Rectal smooth muscle tissue (tissue), 1 donor: ENCODE results near the gene VSIG1.

Experiments used
- H3K27ac ChIP-seq: one replicate; pipeline ENCODE4 v1.7.0; 2013; ENCODE audit warnings: low read depth, low read length, inconsistent platforms
- H3K27me3 ChIP-seq: one replicate; pipeline ENCODE4 v1.7.0; 2013; ENCODE audit warnings: low read length; ENCODE audit not compliant: control insufficient read depth, insufficient read depth
- H3K36me3 ChIP-seq: one replicate; pipeline ENCODE4 v1.7.0; 2013; ENCODE audit warnings: low read length; ENCODE audit not compliant: control insufficient read depth, insufficient read depth
- H3K4me1 ChIP-seq: one replicate; pipeline ENCODE4 v1.7.0; 2013; ENCODE audit warnings: low read length; ENCODE audit not compliant: control insufficient read depth, insufficient read depth
- H3K4me3 ChIP-seq: one replicate; pipeline ENCODE4 v1.7.0; 2013; ENCODE audit warnings: low read length
- H3K9ac ChIP-seq: one replicate; pipeline ENCODE4 v1.7.0; 2013; ENCODE audit warnings: low read length

Gene VSIG1

GRCh38 chrX:108044554-108045256, at the start of gene VSIG1:
TSS of gene VSIG1 (plus strand) at chrX:108045065. CDS start at chrX:108045131, 66 bp downstream.
- Histone ChIP-seq H3K9ac (no peak within 1 kb of the TSS), H3K27me3 (no peaks in the 10 kb centered on the region), H3K36me3 (no peaks in the 10 kb centered on the region), H3K27ac (no peak within 1 kb of the TSS), H3K4me3 (no peak within 1 kb of the TSS), H3K4me1 (no peaks in the 10 kb centered on the region)

GRCh38 chrX:107996124-107996523, 48.7 kb upstream of the VSIG1 start:
- H3K36me3 ChIP-seq = no peaks in the 10 kb centered on the region
- no peaks in the 10 kb centered on the region for H3K4me1 ChIP-seq
- no peak overlapping the region for H3K9ac ChIP-seq
- no peak overlapping the region for H3K27ac ChIP-seq
- no peaks in the 10 kb centered on the region for H3K27me3 ChIP-seq
- no peak overlapping the region for H3K4me3 ChIP-seq

DNA sequence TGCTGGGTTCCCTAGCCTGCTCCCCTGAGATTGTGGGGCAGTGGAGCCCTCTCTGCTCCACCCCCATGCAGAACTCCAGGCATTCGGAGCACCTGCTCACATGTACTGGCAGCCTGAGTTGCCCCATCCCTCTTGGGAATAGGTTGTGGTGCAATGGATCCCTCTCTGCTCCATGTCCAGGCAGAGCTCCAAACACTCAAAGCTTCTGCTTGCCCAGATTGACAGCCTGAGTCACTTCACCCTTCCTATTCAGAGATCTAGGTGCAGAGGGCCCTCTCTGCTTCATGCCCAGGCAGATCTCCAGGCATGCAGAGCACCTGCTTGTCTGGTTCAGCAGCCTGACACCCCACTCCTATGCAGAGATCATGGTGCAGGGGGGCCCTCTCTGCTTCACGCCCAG, 44.1 kb upstream of the VSIG1 start:
- Histone ChIP-seq H3K27ac (no peak overlapping the region), H3K36me3 (no peaks in the 10 kb centered on the region), H3K4me3 (no peak overlapping the region), H3K4me1 (no peaks in the 10 kb centered on the region), H3K27me3 (peaks cover 2% of the 10 kb centered on the region), H3K9ac (no peak overlapping the region)

DNA sequence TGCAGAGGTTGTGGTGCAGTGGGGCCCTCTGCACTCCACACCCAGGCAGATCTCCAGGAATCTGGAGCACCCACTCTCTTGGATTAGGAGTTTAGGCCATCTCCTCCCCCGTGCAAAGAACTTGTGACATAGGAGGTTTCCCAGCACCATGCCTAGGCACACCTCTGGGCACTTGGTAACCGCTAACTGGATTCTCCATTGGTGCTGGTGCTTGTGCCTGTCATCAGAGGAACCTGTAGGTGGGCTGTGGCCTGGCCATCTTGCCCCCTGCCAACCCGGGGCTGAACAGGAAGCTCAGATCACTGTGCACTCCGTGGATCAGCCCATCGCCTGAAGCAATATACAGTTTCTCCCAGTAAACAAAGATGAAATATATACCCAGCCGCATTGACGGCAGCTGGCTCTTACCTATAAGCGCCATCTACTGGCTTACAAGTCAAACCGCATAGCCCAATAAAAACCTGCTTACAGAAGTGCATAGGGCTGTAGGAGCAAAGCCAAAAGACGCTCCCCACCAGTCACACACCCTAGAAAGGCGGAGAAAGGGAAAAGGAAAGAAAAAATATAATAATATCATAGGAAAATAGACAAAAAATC, 43.5 kb upstream of the VSIG1 start:
- Histone ChIP-seq H3K36me3 (no peaks in the 10 kb centered on the region), H3K27me3 (peaks cover 2% of the 10 kb centered on the region), H3K27ac (no peak overlapping the region), H3K9ac (no peak overlapping the region), H3K4me3 (no peak overlapping the region), H3K4me1 (no peaks in the 10 kb centered on the region)

DNA sequence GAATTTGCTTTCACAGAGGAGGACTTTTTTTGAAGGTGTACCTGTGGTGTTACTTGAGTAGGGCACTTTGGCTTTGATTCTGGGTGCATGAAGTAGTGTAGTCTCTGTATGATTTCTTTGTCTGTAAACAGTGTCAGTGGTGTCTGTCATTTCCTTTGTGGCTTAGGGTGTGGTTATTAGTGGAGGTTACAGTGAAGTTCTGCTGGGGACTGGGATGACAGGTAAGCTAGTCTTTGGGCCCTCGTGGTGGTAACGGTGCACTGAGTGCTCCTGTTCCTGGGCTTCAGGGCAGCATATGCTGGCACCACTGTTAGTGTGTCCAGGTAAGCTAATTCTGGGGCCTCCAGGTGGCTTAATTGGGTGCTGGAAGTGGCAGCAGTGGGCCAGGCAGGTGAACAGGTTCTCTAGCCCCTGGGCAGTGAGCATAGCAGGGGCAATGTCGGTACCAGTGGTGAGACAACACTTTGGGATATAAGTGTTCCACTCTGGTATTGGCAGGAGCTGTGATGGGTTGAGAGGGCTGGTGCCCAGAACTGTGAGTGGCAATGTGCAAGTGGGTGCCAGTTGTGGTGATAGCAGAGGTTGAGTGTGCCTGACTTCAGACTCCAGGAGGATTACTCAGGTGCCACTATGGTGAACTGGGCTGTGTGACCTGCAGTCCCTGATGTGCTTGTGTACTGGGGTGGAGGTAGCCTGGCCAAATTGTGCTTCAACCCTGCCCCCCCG, 26.0 kb upstream of the VSIG1 start:
- H3K9ac ChIP-seq = no peak overlapping the region
- H3K27ac ChIP-seq = no peak overlapping the region
- H3K27me3 ChIP-seq = no peaks in the 10 kb centered on the region
- no peaks in the 10 kb centered on the region for H3K36me3 ChIP-seq
- H3K4me3 ChIP-seq = no peak overlapping the region
- H3K4me1 ChIP-seq = no peaks in the 10 kb centered on the region

DNA sequence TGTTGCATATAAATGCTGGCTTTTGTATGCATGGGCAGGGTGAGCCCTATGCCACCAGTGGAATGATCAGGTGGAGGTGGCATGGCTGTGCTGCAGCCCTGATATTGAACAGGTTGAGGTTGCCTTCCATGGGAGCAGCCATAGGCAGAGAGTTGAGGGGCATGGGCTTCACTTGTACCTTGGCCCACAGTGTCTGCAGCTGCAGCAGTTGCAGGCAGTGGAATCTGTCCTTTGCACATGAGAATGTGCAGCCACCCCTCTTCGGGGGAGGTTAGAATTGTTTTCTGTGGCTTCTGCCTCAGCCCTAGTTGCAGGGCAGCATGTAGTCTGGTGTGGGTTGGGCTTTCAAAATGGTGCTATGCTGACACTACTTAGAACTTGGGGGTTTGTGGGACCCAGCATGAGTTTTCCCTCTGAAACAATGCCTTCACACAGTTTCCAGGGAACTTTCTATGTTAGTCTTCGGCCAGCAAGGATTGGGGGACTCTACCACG, 25.4 kb upstream of the VSIG1 start:
- no peak overlapping the region for H3K9ac ChIP-seq
- no peak overlapping the region for H3K4me3 ChIP-seq
- H3K27me3 ChIP-seq = no peaks in the 10 kb centered on the region
- no peaks in the 10 kb centered on the region for H3K4me1 ChIP-seq
- H3K27ac ChIP-seq = no peak overlapping the region
- no peaks in the 10 kb centered on the region for H3K36me3 ChIP-seq

DNA sequence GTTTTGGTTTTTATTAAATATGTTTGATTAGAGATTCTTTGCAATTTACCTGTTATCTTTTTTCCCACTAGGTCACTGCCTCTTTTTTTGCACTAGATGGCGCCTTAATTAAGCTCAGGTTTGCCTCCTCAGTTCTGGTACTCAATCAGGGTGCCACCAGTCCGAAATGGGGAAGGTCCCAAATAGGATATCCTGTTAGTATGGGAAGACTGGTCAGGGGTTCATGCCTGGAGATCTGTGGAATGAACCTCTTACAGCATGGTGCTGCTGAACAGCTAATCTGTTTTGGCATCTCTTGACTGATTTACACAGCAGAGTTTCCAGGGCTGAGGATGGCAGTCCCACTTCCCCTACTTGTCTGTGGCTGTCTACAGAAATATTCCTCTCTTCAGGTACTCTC, 24.2 kb upstream of the VSIG1 start:
- Histone ChIP-seq H3K4me1 (no peaks in the 10 kb centered on the region), H3K9ac (no peak overlapping the region), H3K4me3 (no peak overlapping the region), H3K36me3 (no peaks in the 10 kb centered on the region), H3K27ac (no peak overlapping the region), H3K27me3 (no peaks in the 10 kb centered on the region)

DNA sequence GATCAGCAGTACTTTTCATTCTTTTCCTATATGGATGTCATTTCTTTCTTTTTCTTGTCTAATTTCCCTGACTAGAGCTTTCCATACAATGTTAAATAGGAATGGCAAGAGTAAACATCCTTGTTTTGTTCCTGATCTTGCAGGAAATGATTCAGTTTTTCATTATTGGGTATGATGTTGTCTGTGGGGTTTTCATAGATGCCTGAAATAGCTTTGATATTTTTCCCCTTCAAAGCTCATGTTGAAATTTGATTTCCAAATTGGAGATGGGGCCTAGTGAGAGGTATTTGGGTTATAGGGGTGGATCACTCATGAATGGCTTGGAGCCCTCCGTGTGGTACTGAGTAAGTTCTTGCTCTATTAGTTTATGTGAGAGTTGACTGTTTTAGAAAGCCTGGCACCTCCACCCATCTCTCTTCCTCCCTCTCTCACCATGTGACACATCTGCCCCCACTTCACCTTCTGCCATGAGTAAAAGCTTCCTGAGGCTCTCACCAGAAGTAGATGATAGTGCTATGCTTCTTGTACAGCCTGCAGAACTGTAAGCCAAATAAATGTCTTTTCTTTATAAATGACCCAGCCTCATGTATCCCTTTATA, 22.3 kb upstream of the VSIG1 start:
- H3K4me1 ChIP-seq = no peaks in the 10 kb centered on the region
- no peak overlapping the region for H3K27ac ChIP-seq
- H3K9ac ChIP-seq = no peak overlapping the region
- H3K36me3 ChIP-seq = no peaks in the 10 kb centered on the region
- H3K4me3 ChIP-seq = no peak overlapping the region
- no peaks in the 10 kb centered on the region for H3K27me3 ChIP-seq

GRCh38 chrX:108025376-108025775, 19.5 kb upstream of the VSIG1 start:
- Histone ChIP-seq H3K36me3 (no peaks in the 10 kb centered on the region), H3K4me3 (no peak overlapping the region), H3K27me3 (no peaks in the 10 kb centered on the region), H3K27ac (no peak overlapping the region), H3K4me1 (no peaks in the 10 kb centered on the region), H3K9ac (no peak overlapping the region)

DNA sequence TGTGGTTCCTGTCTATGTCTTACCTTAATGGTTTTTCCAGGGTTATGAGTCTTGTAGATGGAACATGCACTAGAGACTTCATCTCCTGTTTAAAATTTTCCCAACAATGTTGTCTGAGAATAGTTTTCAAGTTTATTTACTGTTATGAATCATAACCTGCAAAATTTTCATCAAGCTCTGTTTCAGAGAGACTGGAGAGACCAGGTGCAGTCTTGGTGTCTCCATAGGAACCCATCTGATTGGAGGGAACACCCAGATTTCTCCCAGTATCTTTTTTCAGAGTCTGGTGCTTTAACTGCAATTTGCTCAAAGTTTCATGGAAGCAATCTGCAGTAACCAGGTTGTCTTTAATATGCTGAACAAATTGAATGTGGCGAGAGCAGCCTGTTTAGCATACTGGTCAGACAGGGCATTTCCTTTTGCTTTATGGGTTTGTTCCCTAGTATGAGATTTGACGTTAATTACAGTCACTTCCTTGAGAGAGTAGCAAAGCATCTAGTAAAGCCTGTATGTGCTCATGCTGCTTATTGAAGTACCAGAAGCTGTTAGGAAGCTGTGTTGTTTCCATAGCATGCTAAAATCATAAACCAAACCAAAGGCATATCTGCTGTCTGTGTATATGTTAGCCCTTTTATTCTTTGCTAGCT, 18.8 kb upstream of the VSIG1 start:
- H3K9ac ChIP-seq = no peak overlapping the region
- no peak overlapping the region for H3K27ac ChIP-seq
- H3K4me1 ChIP-seq = no peaks in the 10 kb centered on the region
- H3K36me3 ChIP-seq = no peaks in the 10 kb centered on the region
- no peaks in the 10 kb centered on the region for H3K27me3 ChIP-seq
- H3K4me3 ChIP-seq = no peak overlapping the region

GRCh38 chrX:108028854-108029253, 16.0 kb upstream of the VSIG1 start:
- no peak overlapping the region for H3K27ac ChIP-seq
- H3K4me3 ChIP-seq = no peak overlapping the region
- no peaks in the 10 kb centered on the region for H3K36me3 ChIP-seq
- H3K4me1 ChIP-seq = no peaks in the 10 kb centered on the region
- no peaks in the 10 kb centered on the region for H3K27me3 ChIP-seq
- no peak overlapping the region for H3K9ac ChIP-seq
